Stimulated activated naive CD4-positive, alpha-beta T cell (primary cell): ENCODE data around the gene TMEM125.
A peak's percentile ranks its signal among the peaks of the same experiment; 100 is the strongest.

Experiments
- DNase-seq, 6 experiments: peaks; one replicate each; lab custom pipeline; 2025; lab: John Stamatoyannopoulos, UW

Gene TMEM125

GRCh38 chr1:43269627-43270375, at the start of gene TMEM125:
TSS of gene TMEM125 (plus strand) at chr1:43269983. CDS start at chr1:43272723, 2,740 bp downstream.
- DNase-seq = no peak

- DNase-seq = no peak
Observed at GRCh38 chr1:43220905-43221778, 48.6 kb upstream of the TMEM125 start.

GRCh38 chr1:43221797-43222196, 48.0 kb upstream of the TMEM125 start:
- DNase-seq = no peak

- DNase-seq = no peak
Observed at GRCh38 chr1:43222879-43223278, 46.9 kb upstream of the TMEM125 start.

GRCh38 chr1:43225168-43225567, 44.6 kb upstream of the TMEM125 start:
- no peak for DNase-seq

- DNase-seq = peak; percentile 54 to 87 (median 73)
Observed at GRCh38 chr1:43227143-43227764, 42.5 kb upstream of the TMEM125 start.

- DNase-seq = no peak
Observed at GRCh38 chr1:43229826-43230780, 39.7 kb upstream of the TMEM125 start.

- DNase-seq = no peak
Observed at GRCh38 chr1:43232074-43232473, 37.7 kb upstream of the TMEM125 start.

GRCh38 chr1:43232482-43232881, 37.3 kb upstream of the TMEM125 start:
- DNase-seq = no peak

- no peak for DNase-seq
Observed at GRCh38 chr1:43233631-43234030, 36.2 kb upstream of the TMEM125 start.

GRCh38 chr1:43234267-43234666, 35.5 kb upstream of the TMEM125 start:
- no peak for DNase-seq

GRCh38 chr1:43235040-43235439, 34.7 kb upstream of the TMEM125 start:
- no peak for DNase-seq

- DNase-seq = no peak
Observed at GRCh38 chr1:43235451-43236121, 34.2 kb upstream of the TMEM125 start.

- DNase-seq = no peak
Observed at GRCh38 chr1:43237121-43237520, 32.7 kb upstream of the TMEM125 start.

- DNase-seq = no peak
Observed at GRCh38 chr1:43238085-43238484, 31.7 kb upstream of the TMEM125 start.

- no peak for DNase-seq
Observed at GRCh38 chr1:43238991-43239469, 30.8 kb upstream of the TMEM125 start.

GRCh38 chr1:43239484-43239883, 30.3 kb upstream of the TMEM125 start:
- no peak for DNase-seq

- no peak for DNase-seq
Observed at GRCh38 chr1:43241413-43241836, 28.4 kb upstream of the TMEM125 start.

GRCh38 chr1:43243299-43243698, 26.5 kb upstream of the TMEM125 start:
- DNase-seq = no peak

- no peak for DNase-seq
Observed at GRCh38 chr1:43246466-43247213, 23.1 kb upstream of the TMEM125 start.
